Measurements from ENCODE around the gene OXA1L. TPM values are rescaled to one million over a fixed set of nuclear protein-coding genes. Genes with fewer than 3 reads are reported as not detected.

Gene OXA1L
- total and polyA plus RNA-seq, 2 of the 13 experiments (the other 11 are each of a cell fraction or from before 2014, with no cell fraction given): 230 to 589 TPM

DNA sequence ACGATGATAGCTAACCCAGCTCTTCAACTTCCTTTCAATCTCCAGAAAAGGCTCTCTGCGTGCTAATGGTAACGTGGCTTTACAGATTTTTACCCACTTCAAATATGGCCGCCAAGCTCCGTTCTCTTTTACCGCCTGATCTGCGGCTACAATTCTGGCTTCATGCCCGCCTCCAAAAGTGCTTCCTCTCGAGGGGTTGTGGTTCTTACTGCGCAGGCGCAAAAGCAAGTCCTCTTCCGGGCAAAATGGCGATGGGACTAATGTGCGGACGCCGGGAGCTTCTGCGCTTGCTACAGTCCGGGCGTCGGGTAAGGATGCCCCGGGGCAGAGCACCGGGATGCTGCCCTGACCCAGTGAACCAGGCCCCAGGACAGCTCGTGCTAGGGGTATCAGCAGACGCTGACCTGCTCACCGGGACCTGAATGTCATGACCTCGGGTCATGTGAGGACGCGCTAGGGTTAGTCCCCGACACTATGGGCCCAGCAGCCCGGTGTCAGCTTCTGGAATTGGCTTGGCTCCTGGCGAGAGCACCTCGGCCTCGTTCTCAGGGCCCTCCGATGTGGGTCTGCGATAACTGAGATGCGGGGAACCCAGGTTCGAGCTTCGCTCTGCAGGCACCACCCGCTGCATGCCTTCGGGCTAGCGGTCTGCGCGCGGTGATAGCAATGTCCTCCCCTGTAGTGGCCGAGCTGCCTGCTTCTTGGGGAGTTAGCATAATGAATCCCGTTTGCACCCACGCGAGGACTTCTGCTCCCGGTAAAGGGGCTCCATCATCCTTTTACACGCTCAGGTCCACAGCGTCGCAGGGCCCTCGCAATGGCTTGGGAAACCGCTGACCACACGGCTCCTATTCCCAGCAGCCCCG, at the start of gene OXA1L (continued):
- TF ChIP-seq ZNF34 (CRISPR knock-in tag; IDR thresholded peaks at IDR 0.05; ENCODE audit: borderline replicate concordance): peak; percentile 99
- TF ChIP-seq, protein P1, sequence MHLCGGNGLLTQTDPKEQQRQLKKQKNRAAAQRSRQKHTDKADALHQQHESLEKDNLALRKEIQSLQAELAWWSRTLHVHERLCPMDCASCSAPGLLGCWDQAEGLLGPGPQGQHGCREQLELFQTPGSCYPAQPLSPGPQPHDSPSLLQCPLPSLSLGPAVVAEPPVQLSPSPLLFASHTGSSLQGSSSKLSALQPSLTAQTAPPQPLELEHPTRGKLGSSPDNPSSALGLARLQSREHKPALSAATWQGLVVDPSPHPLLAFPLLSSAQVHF (CRISPR knock-in tag; IDR thresholded peaks at IDR 0.05): peak; percentile 85; the same call in 1 of the 2 replicates
- TF ChIP-seq DPF2 (CRISPR knock-in tag; IDR thresholded peaks at IDR 0.05; ENCODE audit: borderline replicate concordance, low read depth): peak; percentile 23; the same call in 1 of the 2 replicates
- TF ChIP-seq, protein P2, sequence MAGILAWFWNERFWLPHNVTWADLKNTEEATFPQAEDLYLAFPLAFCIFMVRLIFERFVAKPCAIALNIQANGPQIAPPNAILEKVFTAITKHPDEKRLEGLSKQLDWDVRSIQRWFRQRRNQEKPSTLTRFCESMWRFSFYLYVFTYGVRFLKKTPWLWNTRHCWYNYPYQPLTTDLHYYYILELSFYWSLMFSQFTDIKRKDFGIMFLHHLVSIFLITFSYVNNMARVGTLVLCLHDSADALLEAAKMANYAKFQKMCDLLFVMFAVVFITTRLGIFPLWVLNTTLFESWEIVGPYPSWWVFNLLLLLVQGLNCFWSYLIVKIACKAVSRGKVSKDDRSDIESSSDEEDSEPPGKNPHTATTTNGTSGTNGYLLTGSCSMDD (CRISPR knock-in tag; IDR thresholded peaks at IDR 0.05): peak; percentile 92
- TF ChIP-seq, protein P3, sequence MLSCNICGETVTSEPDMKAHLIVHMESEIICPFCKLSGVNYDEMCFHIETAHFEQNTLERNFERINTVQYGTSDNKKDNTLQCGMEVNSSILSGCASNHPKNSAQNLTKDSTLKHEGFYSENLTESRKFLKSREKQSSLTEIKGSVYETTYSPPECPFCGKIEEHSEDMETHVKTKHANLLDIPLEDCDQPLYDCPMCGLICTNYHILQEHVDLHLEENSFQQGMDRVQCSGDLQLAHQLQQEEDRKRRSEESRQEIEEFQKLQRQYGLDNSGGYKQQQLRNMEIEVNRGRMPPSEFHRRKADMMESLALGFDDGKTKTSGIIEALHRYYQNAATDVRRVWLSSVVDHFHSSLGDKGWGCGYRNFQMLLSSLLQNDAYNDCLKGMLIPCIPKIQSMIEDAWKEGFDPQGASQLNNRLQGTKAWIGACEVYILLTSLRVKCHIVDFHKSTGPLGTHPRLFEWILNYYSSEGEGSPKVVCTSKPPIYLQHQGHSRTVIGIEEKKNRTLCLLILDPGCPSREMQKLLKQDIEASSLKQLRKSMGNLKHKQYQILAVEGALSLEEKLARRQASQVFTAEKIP (CRISPR knock-in tag; IDR thresholded peaks at IDR 0.05; ENCODE audit: borderline replicate concordance): no peak
- peak; percentile 65; the same call in 1 of the 2 replicates for TF ChIP-seq ZZZ3 (CRISPR knock-in tag; IDR thresholded peaks at IDR 0.05; ENCODE audit: borderline replicate concordance)
- TF ChIP-seq FOSL1 (CRISPR knock-in tag; IDR thresholded peaks at IDR 0.05; ENCODE audit: borderline replicate concordance): no peak; the same call in 1 of the 2 replicates
- peak; percentile 79 for TF ChIP-seq CBX1 (IDR thresholded peaks at IDR 0.05; ENCODE audit: low read depth)
- no peak for TF ChIP-seq KDM1A (CRISPR knock-in tag; IDR thresholded peaks at IDR 0.05)
- peak; percentile 86; the same call in 1 of the 2 replicates for TF ChIP-seq PPARG (CRISPR knock-in tag; conservative IDR thresholded peaks at IDR 0.05)
- TF ChIP-seq, protein P4, sequence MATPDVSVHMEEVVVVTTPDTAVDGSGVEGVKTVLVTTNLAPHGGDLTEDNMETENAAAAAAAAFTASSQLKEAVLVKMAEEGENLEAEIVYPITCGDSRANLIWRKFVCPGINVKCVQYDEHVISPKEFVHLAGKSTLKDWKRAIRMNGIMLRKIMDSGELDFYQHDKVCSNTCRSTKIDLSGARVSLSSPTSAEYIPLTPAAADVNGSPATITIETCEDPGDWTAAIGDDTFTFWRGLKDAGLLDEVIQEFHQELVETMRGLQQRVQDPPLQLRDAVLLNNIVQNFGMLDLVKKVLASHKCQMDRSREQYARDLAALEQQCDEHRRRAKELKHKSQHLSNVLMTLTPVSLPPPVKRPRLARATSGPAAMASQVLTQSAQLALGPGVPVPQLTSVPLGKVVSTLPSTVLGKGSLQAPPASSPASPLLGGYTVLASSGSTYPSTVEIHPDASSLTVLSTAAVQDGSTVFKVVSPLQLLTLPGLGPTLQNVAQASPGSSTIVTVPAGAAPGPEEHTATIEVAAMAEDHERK (CRISPR knock-in tag; IDR thresholded peaks at IDR 0.05; ENCODE audit: low read depth): no peak
- TF ChIP-seq, protein P5, sequence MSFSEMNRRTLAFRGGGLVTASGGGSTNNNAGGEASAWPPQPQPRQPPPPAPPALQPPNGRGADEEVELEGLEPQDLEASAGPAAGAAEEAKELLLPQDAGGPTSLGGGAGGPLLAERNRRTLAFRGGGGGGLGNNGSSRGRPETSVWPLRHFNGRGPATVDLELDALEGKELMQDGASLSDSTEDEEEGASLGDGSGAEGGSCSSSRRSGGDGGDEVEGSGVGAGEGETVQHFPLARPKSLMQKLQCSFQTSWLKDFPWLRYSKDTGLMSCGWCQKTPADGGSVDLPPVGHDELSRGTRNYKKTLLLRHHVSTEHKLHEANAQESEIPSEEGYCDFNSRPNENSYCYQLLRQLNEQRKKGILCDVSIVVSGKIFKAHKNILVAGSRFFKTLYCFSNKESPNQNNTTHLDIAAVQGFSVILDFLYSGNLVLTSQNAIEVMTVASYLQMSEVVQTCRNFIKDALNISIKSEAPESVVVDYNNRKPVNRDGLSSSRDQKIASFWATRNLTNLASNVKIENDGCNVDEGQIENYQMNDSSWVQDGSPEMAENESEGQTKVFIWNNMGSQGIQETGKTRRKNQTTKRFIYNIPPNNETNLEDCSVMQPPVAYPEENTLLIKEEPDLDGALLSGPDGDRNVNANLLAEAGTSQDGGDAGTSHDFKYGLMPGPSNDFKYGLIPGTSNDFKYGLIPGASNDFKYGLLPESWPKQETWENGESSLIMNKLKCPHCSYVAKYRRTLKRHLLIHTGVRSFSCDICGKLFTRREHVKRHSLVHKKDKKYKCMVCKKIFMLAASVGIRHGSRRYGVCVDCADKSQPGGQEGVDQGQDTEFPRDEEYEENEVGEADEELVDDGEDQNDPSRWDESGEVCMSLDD (CRISPR knock-in tag; IDR thresholded peaks at IDR 0.05; ENCODE audit: borderline replicate concordance): peak; percentile 44
- TF ChIP-seq RARA (CRISPR knock-in tag; IDR thresholded peaks at IDR 0.05): peak; percentile 59
- peak; percentile 77 for TF ChIP-seq KDM4B (CRISPR knock-in tag; IDR thresholded peaks at IDR 0.05)
- TF ChIP-seq, protein P6, sequence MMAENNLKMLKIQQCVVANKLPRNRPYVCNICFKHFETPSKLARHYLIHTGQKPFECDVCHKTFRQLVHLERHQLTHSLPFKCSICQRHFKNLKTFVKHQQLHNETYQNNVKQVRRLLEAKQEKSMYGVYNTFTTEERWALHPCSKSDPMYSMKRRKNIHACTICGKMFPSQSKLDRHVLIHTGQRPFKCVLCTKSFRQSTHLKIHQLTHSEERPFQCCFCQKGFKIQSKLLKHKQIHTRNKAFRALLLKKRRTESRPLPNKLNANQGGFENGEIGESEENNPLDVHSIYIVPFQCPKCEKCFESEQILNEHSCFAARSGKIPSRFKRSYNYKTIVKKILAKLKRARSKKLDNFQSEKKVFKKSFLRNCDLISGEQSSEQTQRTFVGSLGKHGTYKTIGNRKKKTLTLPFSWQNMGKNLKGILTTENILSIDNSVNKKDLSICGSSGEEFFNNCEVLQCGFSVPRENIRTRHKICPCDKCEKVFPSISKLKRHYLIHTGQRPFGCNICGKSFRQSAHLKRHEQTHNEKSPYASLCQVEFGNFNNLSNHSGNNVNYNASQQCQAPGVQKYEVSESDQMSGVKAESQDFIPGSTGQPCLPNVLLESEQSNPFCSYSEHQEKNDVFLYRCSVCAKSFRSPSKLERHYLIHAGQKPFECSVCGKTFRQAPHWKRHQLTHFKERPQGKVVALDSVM (CRISPR knock-in tag; IDR thresholded peaks at IDR 0.05): peak; percentile 83
- TF ChIP-seq MZF1 (CRISPR knock-in tag; IDR thresholded peaks at IDR 0.05; ENCODE audit: borderline replicate concordance): peak; percentile 17; the same call in 1 of the 2 replicates
- TF ChIP-seq, protein P7, sequence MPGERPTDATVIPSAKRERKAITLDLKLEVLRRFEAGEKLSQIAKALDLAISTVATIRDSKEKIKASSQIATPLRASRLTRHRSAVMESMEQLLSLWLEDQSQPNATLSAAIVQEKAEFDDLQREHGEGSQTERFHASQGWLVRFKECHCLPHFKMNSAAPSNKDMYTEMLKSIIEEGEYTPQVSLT (CRISPR knock-in tag; IDR thresholded peaks at IDR 0.05; ENCODE audit: borderline replicate concordance, low read depth): peak; percentile 40

Data from HepG2 (cell line).